ENCODE measurements around the gene STAT6.
"Not testable (repeated sequence)": the region's sequence is repeated elsewhere in the genome, so short reads cannot be mapped to it uniquely, and the experiment has no call there.

The STAT6 gene

GRCh38 chr12:57072661-57073060, 38.5 kb downstream of the STAT6 start:
- H3K36me3 ChIP-seq (ENCODE audit: insufficient read depth, low read length): peaks cover 50% of the 10 kb centered on the region
- no peak overlapping the region for H3K4me3 ChIP-seq

GRCh38 chr12:57069523-57069922, 41.6 kb downstream of the STAT6 start:
- Histone ChIP-seq H3K36me3 (ENCODE audit: insufficient read depth, low read length) (peaks cover 50% of the 10 kb centered on the region), H3K9ac (ENCODE audit: insufficient read length) (no peak overlapping the region), H3K4me3 (no peak overlapping the region), H3K27ac (peak overlapping the region; percentile 51; the same call in 1 of the 2 replicates), H3K9me3 (ENCODE audit: low read depth, low read length) (no peaks in the 10 kb centered on the region)
- no peak for DNase-seq (ENCODE audit: low read depth, low spot score)
- TF ChIP-seq POLR2AphosphoS5 (IDR thresholded peaks at IDR 0.05; ENCODE audit: borderline replicate concordance, low read depth, low read length) (no peak), FOXP2 (optimal IDR thresholded peaks at IDR 0.05; ENCODE audit: control extremely low read depth, extremely low read length, insufficient read depth) (no peak), EZH2 (IDR thresholded peaks at IDR 0.05) (no peak)

More at GRCh38 chr12:57072661-57073060, 38.5 kb downstream of the STAT6 start:
- DNase-seq (ENCODE audit: low read depth, low spot score): no peak
- Histone ChIP-seq H3K9me3 (ENCODE audit: low read depth, low read length) (no peaks in the 10 kb centered on the region), H3K9ac (ENCODE audit: insufficient read length) (no peak overlapping the region), H3K27ac (peak overlapping the region; percentile 29; the same call in 1 of the 2 replicates)
- TF ChIP-seq EZH2 (IDR thresholded peaks at IDR 0.05): no peak
- TF ChIP-seq POLR2AphosphoS5 (IDR thresholded peaks at IDR 0.05; ENCODE audit: borderline replicate concordance, low read depth, low read length): no peak
- no peak for TF ChIP-seq FOXP2 (optimal IDR thresholded peaks at IDR 0.05; ENCODE audit: control extremely low read depth, extremely low read length, insufficient read depth)

DNA sequence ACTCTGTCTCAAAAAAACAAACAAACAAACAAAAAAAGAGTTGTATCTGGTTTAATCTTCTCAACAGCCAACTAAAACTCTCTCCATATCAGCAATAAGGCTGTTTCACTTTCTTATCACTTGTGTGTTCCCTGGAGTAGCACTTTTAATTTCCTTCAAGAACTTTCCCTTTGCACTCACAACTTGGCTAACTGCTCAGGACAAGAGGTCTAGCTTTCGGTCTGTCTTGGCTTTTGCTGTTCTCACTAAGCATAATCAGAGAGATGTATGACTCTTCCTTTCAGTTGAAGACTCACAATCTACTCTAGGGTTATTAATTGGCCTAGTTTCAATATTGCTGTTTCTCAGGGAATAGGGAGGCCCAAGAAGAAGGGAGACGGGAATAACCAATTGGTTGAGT, 44.9 kb downstream of the STAT6 start:
- no peaks in the 10 kb centered on the region for H3K9me3 ChIP-seq (ENCODE audit: low read depth, low read length)
- no peak for DNase-seq (ENCODE audit: low read depth, low spot score)
- H3K4me3 ChIP-seq: no peak overlapping the region
- no peak overlapping the region for H3K27ac ChIP-seq
- TF ChIP-seq EZH2 (IDR thresholded peaks at IDR 0.05) (no peak), FOXP2 (optimal IDR thresholded peaks at IDR 0.05; ENCODE audit: control extremely low read depth, extremely low read length, insufficient read depth) (no peak), POLR2AphosphoS5 (IDR thresholded peaks at IDR 0.05; ENCODE audit: borderline replicate concordance, low read depth, low read length) (no peak)
- H3K36me3 ChIP-seq (ENCODE audit: insufficient read depth, low read length): peaks cover 55% of the 10 kb centered on the region
- H3K9ac ChIP-seq (ENCODE audit: insufficient read length): no peak overlapping the region

DNA sequence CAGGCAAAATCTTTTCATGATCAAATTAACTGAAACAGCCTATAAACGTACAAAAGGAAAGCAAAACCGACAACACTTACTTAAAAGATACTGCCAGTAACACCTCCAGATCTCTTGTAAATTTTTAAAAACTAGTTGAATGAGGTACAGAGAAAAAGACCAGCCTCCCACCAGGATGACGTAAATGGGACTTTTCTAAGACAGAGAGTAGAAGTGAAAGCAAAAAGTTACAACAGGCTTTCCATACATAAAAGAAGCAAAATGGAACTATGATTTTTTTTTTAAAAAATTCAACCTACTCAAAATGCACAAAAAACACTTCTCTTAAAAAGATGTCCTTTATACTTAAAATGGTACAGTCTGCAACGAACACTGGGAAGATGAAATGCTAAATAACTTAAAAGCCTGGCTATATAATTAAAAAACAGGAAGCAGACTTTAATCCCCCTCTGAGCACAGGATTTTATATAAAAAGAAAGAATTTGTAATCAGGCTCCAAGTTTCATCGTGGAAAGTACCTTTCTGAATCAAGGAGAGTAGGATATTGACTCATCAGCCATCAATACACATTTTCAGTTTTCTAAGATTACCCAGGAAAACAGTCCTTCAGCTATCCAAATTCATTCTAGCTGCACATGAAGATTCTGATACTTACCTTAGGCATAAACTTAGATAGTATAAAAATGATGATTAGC, 47.0 kb downstream of the STAT6 start:
- no peaks in the 10 kb centered on the region for H3K9me3 ChIP-seq (ENCODE audit: low read depth, low read length)
- H3K36me3 ChIP-seq (ENCODE audit: insufficient read depth, low read length): peaks cover 52% of the 10 kb centered on the region
- H3K4me3 ChIP-seq: peak overlapping the region; percentile 54
- H3K9ac ChIP-seq (ENCODE audit: insufficient read length): peak overlapping the region; percentile 60
- no peak for TF ChIP-seq POLR2AphosphoS5 (IDR thresholded peaks at IDR 0.05; ENCODE audit: borderline replicate concordance, low read depth, low read length)
- TF ChIP-seq FOXP2 (optimal IDR thresholded peaks at IDR 0.05; ENCODE audit: control extremely low read depth, extremely low read length, insufficient read depth): no peak
- TF ChIP-seq EZH2 (IDR thresholded peaks at IDR 0.05): no peak
- H3K27ac ChIP-seq: peak overlapping the region; percentile 83
- DNase-seq (ENCODE audit: low read depth, low spot score): no peak

- Histone ChIP-seq H3K36me3 (ENCODE audit: insufficient read depth, low read length) (peaks cover 64% of the 10 kb centered on the region), H3K27ac (no peak overlapping the region), H3K9me3 (ENCODE audit: low read depth, low read length) (no peaks in the 10 kb centered on the region), H3K9ac (ENCODE audit: insufficient read length) (no peak overlapping the region), H3K4me3 (no peak overlapping the region)
- no peak for DNase-seq (ENCODE audit: low read depth, low spot score)
- no peak for TF ChIP-seq EZH2 (IDR thresholded peaks at IDR 0.05)
- TF ChIP-seq FOXP2 (optimal IDR thresholded peaks at IDR 0.05; ENCODE audit: control extremely low read depth, extremely low read length, insufficient read depth): no peak
- no peak for TF ChIP-seq POLR2AphosphoS5 (IDR thresholded peaks at IDR 0.05; ENCODE audit: borderline replicate concordance, low read depth, low read length)
These were observed 52.7 kb downstream of the STAT6 start for GRCh38 chr12:57058454-57058853.

DNA sequence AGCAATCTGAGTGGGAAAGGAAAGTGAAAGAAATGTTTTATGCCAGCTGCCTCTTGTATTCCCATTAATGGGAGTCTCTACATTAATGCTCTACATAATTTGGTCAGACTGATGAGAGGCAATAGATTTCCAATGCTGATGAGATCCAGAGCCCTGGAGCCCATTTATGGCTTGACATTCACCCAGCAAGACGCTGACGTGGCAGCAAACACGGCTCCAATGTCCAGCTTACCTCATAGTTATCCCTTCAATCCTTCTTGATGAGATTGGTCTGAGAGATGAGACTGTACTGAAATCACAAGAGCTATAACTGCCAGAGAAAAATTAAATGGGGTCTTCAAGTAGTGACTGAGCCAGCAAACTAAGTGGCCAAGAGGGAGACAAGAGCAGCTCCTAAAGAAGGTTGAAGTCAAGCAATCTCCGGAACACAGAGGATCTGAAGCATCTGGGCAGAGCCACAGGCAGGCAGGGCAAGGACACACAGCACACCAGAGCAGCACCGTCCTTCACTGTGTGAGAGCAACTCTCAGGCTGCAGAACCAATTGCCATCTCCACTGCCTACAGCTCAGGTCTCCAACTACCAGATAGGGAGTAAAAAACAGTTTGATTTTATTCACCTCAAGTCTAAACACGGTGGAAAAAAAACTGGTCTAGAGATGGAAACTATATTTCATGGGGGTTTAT, 54.0 kb downstream of the STAT6 start:
- Histone ChIP-seq H3K4me3 (no peak overlapping the region), H3K9ac (ENCODE audit: insufficient read length) (no peak overlapping the region), H3K9me3 (ENCODE audit: low read depth, low read length) (no peaks in the 10 kb centered on the region), H3K27ac (no peak overlapping the region), H3K36me3 (ENCODE audit: insufficient read depth, low read length) (peaks cover 54% of the 10 kb centered on the region)
- TF ChIP-seq POLR2AphosphoS5 (IDR thresholded peaks at IDR 0.05; ENCODE audit: borderline replicate concordance, low read depth, low read length): no peak
- no peak for TF ChIP-seq EZH2 (IDR thresholded peaks at IDR 0.05)
- no peak for TF ChIP-seq FOXP2 (optimal IDR thresholded peaks at IDR 0.05; ENCODE audit: control extremely low read depth, extremely low read length, insufficient read depth)
- no peak for DNase-seq (ENCODE audit: low read depth, low spot score)

DNA sequence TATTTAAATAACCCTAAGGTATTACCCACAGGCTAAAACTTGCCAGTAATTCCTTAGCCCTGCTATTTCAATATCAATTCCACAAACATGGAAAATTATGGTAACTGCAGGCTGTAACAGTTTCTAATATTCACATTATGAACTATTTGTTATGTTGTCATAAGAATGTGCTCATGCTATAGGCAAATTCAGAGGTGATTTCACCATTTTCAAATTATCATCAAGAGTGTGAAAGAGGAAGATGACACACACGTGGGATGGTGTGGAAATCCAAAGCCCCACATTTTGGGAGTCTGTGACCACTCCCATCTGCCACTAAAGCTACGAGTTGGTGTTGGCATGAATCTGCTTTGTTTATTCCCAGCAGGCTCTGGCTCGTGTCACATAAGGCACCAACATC, 55.3 kb downstream of the STAT6 start:
- Histone ChIP-seq H3K27ac (0 out of 2 replicates have a peak overlapping the region, but pooled peaks have one; percentile 19), H3K4me3 (no peak overlapping the region), H3K9me3 (ENCODE audit: low read depth, low read length) (no peaks in the 10 kb centered on the region), H3K36me3 (ENCODE audit: insufficient read depth, low read length) (peaks cover 47% of the 10 kb centered on the region), H3K9ac (ENCODE audit: insufficient read length) (no peak overlapping the region)
- no peak for DNase-seq (ENCODE audit: low read depth, low spot score)
- TF ChIP-seq POLR2AphosphoS5 (IDR thresholded peaks at IDR 0.05; ENCODE audit: borderline replicate concordance, low read depth, low read length): no peak
- TF ChIP-seq EZH2 (IDR thresholded peaks at IDR 0.05): no peak
- no peak for TF ChIP-seq FOXP2 (optimal IDR thresholded peaks at IDR 0.05; ENCODE audit: control extremely low read depth, extremely low read length, insufficient read depth)

DNA sequence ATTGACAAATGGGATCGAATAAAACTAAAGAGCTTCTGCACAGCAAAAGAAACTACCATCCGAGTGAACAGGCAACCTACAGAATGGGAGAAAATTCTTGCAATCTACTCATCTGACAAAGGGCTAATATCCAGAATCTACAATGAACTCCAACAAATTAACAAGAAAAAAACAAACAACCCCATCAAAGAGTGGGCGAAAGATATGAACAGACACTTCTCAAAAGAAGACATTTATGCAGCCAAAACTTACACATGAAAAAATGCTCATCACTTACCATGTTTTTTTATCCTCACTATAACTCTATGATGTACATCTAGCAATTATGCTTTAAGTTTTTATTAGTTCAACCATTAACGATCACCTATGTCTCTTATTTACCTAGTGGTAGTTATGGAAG, 57.3 kb downstream of the STAT6 start:
- H3K27ac ChIP-seq; H3K9ac ChIP-seq (ENCODE audit: insufficient read length); H3K9me3 ChIP-seq (ENCODE audit: low read depth, low read length); H3K4me3 ChIP-seq; DNase-seq (ENCODE audit: low read depth, low spot score): not testable (repeated sequence)
- H3K36me3 ChIP-seq (ENCODE audit: insufficient read depth, low read length): peaks cover 28% of the 10 kb centered on the region

DNA sequence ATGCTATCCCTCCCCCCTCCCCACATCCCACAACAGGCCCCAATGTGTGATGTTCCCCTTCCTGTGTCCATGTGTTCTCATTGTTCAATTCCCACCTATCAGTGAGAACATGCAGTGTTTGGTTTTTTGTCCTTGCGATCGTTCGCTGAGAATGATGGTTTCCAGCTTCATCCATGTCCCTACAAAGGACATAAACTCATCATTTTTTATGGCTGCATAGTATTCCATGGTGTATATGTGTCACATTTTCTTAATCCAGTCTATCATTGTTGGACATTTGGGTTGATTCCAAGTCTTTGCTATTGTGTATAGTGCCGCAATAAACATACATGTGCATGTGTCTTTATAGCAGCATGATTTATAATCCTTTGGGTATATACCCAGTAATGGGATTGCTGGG, 58.0 kb downstream of the STAT6 start:
- DNase-seq (ENCODE audit: low read depth, low spot score); H3K27ac ChIP-seq; H3K4me3 ChIP-seq; H3K9ac ChIP-seq (ENCODE audit: insufficient read length); H3K9me3 ChIP-seq (ENCODE audit: low read depth, low read length): not testable (repeated sequence)
- H3K36me3 ChIP-seq (ENCODE audit: insufficient read depth, low read length): peaks cover 21% of the 10 kb centered on the region
